Subcutaneous adipose tissue (tissue), 4 donors: ENCODE data around the gene GBF1. TPM values are rescaled to one million over a fixed set of nuclear protein-coding genes. Genes with fewer than 3 reads are reported as not detected.

Experiments used
- total RNA-seq, 4 donors: library from RNA; depleted of rRNA; stranded (reverse); fragments of >200 nt; gene quantifications; one replicate each; pipeline ENCODE4 v1.1.0, GENCODE V29; 2016
- TF ChIP-seq, protein P1 (sequence below): fragments of 450-650 bp; IDR thresholded peaks from one replicate; pipeline ENCODE4 v1.5.1; 2016; ENCODE audit warnings: low read depth, mild to moderate bottlenecking, control low read depth, antibody characterized with exemption, moderate library complexity

The GBF1 gene
- total RNA-seq, 4 donors from 2014 or later, result 21.6 to 34.3 (median 24.0) TPM

DNA sequence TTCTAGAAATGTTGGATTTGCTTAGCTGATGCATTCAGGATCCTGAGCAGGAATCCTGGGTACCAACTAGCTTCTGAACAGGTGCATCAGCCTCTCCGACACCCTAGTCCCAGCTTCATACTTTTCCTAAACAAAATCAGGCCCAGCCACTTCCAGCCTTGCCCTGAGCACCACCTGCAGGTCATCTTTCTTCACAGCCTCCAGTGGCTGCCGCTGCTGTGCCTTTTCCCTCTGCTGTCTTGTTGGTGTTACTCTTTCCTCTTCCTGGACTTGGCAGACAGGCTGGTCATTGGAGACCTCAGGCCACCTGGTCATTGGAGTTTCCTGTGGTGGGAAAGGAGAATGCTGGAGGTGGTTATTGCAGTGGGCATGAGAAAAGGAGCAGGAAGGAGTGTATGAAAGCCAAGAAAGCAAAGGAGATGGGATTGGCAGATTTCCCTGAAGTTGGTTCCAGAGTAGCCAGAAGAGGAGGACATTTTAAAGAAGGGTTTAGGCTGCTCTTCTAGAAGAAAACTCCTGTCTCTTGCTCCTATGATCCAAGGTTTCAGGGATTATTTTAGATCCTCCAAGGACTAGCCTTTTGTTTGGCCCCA is 102.0 kb downstream of the GBF1 start:
- TF ChIP-seq, protein P1, sequence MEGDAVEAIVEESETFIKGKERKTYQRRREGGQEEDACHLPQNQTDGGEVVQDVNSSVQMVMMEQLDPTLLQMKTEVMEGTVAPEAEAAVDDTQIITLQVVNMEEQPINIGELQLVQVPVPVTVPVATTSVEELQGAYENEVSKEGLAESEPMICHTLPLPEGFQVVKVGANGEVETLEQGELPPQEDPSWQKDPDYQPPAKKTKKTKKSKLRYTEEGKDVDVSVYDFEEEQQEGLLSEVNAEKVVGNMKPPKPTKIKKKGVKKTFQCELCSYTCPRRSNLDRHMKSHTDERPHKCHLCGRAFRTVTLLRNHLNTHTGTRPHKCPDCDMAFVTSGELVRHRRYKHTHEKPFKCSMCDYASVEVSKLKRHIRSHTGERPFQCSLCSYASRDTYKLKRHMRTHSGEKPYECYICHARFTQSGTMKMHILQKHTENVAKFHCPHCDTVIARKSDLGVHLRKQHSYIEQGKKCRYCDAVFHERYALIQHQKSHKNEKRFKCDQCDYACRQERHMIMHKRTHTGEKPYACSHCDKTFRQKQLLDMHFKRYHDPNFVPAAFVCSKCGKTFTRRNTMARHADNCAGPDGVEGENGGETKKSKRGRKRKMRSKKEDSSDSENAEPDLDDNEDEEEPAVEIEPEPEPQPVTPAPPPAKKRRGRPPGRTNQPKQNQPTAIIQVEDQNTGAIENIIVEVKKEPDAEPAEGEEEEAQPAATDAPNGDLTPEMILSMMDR, result no peak

DNA sequence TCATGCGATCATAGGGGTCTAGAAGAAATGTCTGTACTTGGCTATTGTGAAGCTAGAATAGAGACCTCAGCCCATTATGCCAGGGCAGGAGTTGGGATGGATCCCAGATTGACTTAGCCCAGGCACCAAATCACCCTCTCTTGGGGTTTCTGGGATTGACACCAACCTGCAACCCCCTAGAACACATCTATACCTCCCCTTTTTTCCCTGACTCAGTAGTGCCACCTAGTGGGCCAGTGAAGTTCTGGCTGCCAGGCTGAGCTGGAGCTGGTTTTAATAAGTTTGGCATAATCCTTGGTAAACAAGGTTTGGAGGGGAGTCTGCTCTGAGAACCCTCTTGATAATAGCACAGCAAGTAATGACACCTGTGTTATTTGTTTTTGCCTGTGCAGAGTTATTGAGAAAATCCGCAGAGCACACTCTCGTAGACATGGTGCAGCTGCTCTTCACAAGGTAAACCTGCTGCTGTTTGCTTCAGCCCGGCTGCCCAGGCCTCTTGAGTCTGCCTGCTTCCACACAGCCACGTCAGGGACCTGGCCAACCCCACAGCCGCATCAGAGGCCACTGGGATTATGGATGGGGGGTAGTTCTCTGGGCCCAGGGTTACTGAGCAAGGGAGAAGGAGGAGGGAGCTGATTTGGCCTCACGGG is 106.9 kb downstream of the GBF1 start:
- TF ChIP-seq, protein P1, result no peak

DNA sequence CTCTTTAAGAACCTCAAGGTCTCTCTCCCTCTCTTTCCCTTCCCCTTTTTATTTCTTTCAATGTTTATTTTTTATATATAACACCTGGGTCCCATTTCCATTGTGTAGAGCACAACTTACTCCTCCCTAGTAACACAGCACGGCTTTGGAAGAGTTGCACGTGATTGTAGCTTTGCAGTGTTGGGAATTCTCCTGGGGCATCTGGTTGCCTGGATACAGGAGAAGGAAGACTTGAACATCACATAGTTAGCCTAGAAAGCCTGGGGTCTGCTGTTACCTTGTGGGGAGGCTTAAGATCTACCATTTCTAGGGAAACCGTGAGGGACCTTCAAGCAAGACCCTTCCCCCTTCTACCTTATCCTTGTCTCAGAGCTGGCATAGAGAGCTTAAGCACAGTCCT is 109.1 kb downstream of the GBF1 start:
- TF ChIP-seq, protein P1, result no peak

DNA sequence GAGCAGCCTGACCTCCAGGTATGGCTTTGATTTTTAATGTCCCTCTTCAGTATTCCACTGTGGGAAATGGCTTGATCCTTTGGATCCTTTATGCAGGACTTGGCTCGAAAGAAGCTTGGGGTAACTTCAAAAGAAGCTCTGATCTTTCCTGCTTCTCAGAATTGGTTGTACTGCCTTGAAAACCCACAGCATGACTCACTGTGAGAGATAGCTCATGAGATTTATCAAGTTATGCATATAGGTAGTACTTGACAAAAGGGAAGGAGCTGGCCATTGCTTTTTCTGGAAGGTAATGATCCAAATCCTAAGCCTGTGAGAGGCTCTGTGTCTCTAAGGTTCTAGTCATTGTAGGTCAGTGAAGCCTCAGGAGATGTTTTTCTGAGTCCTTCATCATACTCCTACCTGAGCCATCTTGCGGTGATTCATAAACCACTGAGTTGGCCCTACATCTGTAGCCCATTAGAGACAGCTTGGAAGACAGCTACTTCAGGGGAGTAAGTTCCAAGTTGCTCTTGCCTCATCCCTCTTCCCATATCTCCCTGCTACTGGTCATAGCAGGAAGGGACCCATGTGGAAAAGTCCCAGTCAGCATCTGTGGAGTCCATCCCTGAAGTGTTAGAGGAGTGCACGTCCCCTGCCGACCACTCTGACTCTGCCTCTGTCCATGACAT is 113.5 kb downstream of the GBF1 start:
- TF ChIP-seq, protein P1, result no peak

DNA sequence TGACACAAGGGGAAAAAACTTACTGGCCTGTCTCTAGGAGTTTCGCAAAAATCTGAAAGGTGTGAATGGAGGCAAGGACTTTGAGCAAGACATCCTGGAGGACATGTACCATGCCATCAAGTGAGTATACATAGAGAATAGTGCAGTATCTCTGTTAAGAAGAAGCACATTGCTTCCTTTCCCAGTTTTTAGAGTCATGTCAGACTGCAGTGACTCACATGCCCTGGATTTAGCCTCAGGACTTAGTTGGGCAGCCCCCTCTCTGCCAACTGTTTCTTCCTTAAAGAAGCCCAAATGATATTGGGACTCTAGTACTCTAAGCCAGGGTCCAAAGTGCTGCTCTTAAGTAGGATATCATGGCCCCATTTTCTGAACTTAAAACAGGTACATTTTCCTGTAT is 122.1 kb downstream of the GBF1 start:
- TF ChIP-seq, protein P1, result no peak

DNA sequence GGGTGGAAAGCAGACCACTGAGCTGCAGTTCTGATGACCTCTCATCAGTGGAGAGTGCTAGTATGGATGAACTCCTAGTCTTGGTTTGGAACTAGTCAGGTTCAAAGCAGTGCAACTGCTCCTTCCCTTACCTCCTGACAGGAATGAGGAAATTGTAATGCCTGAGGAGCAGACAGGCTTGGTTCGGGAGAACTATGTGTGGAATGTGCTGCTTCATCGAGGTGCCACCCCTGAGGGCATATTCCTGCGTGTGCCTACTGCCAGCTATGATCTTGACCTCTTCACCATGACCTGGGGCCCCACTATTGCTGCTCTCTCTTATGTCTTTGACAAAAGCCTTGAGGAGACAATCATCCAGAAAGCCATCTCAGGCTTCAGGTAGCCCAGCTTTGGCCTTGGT is 122.7 kb downstream of the GBF1 start:
- TF ChIP-seq, protein P1, result no peak

DNA sequence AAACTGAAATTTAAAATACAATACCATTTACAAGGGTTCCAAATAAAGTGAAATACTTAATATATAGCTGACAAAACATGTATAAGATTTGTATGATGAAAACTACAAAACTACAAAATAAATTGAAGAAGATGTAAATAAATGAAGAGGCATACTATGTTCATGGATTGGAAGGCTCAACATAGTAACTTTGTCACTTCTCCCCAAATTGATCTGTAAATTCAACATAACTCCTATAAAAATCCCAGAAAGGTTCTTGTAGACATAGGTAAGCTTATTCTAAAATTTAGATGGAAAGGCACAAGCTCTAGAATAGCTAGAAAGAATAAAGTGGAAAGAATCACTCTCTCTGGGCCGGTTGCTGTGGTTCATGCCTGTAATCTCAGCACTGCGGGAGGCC is 126.0 kb downstream of the GBF1 start:
- TF ChIP-seq, protein P1, result no peak
